Stimulated activated CD4-positive, alpha-beta T cell treated with anti-CD3 and anti-CD28 coated beads, Interleukin-12 subunit alpha, Interleukin-12 subunit beta, amount 100 ng/mL, for 24 hours (primary cell): ENCODE measurements around the gene PRSS56.

Experiments used
- DNase-seq, 2 experiments: peaks; one replicate each; pipeline ENCODE4 v3.0.0-alpha.2; 2020; ENCODE audit warnings: low read depth in 2 of 2

The PRSS56 gene

DNA sequence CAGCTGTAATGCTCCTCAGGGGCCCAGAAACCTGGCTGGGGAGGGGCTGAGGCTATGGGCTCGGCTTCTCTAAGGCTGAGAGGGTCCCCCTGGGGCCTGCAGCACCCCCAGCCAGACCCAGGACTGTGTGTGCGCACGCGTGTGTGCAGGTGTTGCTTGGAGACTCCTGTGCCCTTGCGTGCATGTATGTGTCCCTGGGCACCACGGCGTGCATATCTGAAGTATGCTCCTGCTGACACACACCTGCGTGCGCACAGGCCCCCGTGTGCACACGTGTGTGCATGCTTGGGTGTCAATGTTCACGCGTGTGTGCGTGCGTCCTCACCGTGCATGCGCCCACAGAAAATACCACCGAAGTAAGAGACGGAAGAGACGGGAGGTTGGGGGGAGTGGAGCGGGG is 17.7 kb upstream of the PRSS56 start:
- no peak for DNase-seq

DNA sequence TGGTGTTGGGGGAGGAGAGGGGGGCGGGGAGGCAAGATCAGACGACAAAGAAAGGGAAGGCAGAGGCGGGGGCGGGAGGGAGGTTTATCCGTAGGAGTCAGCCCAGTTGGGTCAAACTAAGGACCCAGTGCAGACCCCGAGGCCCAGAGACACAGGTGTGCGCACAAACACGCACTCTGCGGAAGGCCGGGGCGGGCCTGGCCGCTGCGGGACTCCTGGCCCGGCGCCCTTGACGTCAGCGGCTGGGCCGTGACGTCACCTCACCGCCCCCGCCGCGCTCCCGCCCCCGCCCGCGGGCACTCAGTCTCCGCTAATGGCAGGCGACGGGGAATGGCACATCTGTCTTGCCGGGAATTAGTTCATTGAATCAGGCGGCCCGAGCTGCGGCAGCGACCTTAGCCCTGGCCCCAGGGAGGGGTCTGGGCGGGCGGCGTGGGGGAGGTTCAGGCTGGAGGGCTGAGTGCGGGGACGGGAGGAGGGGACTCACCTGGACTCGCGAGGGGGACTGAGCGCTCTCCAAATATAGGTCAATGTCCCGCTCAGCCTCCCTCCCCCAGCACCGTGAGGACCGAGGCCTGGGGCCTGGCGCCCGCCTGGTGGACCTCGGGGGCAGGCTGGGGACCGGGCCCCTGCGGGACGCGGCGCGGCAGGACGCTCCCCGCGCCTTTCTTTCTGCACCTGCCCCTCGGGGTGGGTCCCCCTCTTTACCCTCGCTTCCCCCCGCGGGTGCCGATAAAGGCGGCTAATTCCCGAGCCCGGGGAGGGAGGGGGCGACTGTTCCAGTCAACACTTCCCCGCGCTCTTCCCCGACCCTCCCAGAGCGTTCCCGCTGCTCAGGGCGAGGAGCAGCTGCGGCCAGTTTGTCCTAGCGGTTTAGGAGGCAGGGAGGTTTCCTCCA is 17.0 kb upstream of the PRSS56 start:
- no peak for DNase-seq

DNA sequence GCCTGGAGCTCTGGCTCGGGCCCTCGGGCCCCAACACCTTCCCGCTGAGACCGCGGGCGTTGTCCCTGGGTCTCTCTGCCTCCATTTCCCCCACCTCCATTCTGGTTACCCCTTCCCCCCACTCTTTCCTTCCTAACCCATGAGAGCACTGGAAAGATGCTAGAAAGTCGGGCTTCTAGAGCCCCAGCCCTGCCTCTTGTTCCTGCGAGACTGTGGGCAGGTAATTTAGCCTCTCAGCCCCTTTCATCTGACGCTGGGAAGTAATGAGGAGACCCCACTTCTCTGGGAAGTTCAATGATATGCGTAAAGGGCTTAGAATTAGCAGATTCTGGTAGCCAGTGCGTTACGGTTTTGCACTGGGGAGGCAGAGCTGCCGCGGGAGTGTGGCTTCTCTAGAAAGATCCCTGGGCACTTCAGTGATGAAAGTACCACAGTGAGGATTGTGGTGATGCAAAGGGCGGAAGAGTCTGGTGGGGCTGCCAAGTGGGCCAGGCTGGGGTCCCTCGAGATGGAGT is 16.3 kb upstream of the PRSS56 start:
- no peak for DNase-seq

DNA sequence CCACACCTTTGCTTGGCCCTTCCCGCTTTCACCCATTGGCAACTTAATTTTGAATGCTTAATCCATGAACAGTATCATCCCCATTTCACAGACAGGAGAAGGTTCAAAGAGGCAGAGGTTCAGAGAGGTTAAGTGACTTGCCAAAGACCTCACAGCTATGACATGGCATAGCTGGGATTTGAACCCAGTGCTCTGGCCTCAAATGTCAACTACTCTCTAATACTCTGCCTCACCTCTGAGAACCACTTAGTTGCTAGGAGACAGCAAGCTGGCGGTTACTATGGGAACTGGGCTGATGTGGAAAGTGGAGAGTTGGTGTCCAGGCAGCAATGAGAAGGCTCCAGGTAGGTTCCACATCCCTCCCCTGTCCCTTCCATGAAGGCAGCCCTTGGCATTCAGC is 15.8 kb upstream of the PRSS56 start:
- no peak for DNase-seq

DNA sequence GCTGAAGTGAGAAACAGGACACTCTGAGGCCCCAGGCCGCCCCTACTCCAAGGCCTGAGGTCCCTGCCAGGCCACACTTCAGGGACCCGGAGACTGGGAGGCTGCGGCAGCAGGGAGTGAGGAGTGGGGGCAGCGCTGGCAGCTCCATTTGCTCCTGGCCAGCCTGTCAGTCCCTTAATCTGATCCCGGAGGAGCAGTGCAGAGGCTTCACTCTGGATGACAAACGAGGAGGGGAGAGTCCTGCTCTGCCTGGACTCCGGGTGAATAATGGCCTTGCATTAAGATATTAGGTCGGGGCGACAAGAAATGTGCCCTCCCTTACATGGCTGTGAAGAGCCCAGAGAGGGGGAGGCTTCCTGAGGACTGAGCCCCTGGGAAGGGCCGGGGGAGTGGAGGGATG is 14.3 kb upstream of the PRSS56 start:
- no peak for DNase-seq

DNA sequence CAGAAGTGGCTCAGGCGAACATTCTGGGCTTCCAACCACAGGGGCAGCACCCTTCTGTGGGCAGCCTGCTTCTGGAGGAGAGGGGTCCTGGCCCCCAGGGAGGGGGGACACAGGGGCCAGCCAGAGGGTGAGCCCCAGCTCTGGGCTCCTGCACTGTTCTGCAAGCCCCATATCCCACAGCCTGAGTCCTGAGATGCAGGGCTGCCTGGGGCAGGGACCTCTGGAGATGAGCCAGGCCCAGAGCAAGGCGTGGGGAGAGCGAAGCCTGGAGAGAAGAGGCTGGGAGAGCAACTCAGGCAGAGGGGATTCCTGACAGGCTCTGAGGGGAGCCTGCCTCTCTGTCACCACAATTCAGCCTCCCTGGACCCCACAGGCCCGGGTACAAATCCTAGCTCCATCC is 13.5 kb upstream of the PRSS56 start:
- DNase-seq, result no peak

DNA sequence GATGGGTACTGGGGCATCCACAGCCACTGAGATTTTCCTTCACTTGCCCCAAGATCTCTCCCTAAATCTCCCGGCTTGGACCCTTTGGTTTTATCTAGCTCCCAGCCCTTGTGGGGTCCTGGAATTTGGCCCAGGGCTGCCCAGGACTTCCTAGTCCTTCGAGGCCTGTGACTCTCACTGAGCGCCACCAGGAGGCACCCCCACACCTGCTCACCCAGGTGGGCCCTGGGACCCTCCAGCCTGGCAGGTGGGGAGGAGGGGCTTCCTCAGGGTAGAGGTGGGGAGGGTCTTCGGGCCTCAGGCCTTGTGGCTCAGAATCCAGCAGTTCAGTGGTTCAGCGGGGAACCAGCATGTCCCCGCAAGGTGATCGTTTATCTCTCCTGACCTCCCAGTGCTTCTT is 11.9 kb upstream of the PRSS56 start:
- DNase-seq, result no peak

DNA sequence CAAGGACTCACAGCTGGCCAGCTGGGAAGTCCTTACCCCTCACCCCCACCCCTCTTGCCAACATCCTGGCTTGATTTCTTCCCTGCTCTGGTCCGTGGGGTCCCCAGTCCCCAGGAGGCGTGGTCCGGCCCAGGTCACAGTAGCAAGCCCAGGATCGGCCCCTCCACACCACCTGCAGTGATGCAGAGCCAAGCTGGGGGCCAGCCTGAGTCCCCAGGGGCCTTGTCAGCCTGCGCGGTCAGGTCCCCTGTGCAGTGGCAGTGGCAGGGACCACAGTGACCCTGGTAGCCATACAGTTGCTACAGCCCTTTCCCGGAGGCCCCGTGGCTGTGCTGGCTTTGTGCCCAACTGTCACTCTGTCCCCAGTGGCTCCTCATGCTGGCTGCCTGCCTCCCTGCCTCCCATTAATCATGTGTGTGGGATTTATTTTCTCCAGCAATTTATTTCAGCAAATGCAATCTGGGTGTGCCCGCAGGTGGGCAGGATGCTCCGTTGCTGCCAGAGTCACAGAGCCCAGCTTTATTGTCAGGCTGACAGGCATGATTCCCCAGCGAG is 8.8 kb upstream of the PRSS56 start:
- no peak for DNase-seq

DNA sequence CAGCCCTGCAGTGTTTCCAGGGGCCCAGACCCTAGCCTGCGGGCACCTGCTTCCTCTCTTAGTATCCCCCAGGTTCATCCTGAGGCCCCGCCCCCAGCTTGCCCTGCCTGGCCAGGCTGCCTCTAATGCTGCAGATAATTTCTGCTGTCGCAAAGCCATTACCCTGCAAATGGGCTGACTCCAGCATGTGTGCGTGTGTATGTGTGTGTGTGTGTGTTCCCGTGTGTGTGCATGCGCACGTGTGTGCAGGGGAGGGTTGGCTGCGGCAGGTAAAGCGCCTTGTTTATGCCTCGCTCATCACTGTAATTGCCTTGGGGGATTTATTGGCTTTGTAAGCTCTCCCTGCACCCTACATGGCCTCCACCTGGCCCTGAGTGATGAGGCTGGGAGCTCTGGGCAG is 7.6 kb upstream of the PRSS56 start:
- no peak for DNase-seq

DNA sequence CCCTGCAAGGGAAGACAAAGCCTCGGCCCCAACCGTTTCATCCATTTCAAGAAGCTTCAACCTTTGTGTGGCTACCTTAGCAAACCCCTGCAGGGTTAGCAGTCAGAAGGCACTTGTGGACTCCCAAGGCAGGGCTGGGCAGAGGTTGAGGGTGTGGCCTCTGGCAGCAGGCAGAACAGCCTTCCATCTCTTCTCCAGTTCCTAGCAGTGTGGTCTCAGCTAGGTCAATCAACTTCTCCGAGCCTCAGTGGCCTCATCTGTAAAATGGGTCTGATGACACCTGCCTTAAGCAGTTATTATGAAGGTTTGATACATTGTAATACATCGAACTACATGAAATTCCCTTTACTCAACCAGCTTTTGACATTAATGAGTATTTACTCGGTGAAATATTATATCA is 6.8 kb upstream of the PRSS56 start:
- DNase-seq, result no peak

DNA sequence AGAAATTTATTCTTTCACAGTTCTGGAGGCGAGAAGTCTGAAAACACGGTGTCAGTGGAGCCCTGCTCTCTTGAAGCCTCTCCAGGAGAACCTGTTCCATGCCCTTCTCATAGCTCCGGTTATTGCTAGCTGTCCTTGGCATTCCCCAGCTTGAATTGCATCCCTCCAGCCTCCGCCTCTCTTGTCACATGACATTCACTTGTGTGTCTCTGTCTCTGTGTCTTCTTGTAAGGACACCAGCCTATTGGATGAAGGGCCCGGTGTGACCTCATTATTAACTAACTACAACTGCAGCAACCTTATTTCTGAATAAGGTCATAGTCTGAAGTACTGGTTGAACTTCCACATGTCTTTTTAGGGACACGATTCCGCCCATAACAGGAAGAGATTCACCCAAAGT is 4.5 kb upstream of the PRSS56 start:
- no peak for DNase-seq

DNA sequence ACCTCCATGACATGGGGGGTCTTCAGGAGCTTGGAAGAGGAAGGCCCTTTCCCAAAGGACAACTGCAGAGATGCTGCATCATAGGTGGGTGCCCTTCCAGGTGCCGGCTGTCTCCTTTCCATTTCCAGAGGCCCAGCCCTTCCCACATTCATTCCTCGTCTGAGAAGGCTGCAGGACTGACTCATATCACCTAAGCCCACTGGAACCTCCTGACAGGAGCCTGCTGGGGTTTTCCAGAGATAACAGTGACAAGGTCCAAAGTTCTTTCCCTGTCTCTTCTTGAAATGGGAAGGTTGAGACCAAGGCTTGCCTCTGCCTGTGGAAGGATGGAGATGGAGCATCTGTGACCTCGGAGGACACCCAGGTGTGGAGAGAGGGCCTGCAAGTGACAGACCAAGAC is 3.6 kb upstream of the PRSS56 start:
- no peak for DNase-seq

DNA sequence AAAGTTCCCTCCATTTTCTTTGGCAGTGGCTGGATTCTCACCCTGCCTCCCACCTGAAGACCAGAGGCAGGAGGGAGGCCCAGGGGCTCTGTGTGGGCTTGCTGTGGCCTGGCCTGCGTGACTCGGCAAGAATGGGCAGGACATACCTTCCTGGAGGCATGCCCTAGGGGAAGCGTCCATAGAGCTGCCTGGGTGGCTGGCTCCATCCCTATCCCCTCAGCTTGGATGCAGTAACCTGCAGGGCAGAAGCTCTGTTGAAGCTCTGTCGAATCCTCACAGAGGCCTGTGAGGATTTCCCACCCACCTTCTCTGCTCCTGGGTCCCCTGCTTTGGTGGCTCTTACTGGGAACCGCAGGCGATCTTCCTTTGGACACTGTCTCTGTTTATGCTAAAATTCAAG is 1.3 kb upstream of the PRSS56 start:
- no peak for DNase-seq

DNA sequence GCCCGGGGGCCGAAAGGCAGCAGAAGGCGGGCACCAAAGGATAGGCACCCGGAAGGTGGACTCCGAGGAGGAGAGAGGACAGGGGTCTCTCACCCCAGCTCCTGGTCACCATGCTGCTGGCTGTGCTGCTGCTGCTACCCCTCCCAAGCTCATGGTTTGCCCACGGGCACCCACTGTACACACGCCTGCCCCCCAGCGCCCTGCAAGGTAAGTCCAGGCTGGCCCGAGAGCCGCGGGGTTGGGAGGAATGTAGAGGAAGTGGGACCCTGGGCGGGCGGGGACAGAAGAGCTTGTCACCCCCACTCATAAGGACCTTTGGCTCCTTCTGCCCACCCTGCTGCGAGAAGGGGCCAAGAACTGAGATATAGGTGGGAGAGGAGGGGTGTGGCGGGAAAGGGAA is 301 bp downstream of the PRSS56 start:
- no peak for DNase-seq

DNA sequence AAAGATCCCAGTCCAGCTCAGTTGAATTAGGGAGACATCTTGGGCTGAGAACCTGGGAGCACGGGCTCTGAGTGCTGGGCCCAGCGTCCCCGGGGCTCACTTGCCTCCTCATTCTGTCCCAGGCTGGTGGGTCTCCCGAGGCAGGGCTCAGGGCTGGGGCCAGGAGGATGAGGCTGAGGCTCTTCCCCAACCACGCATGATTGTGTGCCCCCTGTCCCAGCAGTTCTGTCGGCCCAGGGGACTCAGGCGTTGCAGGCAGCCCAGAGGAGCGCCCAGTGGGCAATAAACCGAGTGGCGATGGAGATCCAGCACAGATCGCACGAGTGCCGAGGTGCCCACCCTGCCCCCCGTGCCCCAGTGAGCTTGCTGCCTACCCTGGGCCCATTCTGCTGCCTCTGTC is 910 bp downstream of the PRSS56 start:
- DNase-seq, result no peak

DNA sequence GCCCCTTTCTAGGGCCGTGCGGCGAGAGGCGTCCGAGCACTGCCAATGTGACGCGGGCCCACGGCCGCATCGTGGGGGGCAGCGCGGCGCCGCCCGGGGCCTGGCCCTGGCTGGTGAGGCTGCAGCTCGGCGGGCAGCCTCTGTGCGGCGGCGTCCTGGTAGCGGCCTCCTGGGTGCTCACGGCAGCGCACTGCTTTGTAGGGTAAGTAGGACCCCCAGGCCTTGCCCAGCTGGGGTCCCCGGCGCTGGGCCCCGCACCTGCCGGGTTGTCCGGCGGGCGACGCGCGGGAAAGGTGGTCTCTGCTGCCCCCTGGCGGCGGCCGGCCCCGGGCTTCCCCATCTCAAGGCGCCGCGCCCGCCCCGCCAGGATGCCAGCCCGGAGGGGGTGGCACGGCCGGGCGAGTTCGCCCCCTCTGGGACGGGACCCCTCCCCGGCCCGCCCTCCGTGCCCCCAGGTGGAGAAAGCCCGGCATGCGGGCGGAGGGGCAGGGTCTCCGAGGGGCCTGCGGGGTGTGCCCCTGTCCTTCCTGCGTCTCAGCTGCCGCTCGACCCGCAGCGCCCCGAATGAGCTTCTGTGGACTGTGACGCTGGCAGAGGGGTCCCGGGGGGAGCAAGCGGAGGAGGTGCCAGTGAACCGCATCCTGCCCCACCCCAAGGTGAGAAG is 1.9 kb downstream of the PRSS56 start:
- DNase-seq, result peak; percentile 31 to 62

DNA sequence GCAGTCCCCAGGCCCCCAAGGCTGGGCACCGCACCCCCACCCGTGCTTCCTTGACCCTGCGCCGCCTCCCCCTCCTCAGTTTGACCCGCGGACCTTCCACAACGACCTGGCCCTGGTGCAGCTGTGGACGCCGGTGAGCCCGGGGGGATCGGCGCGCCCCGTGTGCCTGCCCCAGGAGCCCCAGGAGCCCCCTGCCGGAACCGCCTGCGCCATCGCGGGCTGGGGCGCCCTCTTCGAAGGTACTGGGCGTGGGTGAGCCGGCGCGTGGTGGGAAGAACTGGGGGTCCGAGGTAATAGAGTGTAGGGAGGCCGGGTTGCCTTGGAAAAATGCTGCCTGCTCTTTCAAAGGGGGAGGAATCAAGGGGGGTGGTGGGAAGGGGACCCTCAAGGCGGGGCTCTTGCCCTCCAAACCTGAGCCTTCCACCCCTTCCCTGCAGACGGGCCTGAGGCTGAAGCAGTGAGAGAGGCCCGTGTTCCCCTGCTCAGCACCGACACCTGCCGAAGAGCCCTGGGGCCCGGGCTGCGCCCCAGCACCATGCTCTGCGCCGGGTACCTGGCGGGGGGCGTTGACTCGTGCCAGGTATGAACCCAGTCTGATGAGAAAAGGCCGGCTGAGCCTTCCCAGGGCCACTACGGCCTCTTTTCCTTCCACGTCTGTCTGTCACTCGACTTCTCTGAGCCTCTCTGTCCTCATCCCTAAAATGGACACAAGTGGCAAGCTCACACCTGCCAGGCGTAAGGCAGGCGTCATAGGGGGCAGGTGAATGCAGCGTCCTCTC is 2.6 kb downstream of the PRSS56 start:
- no peak for DNase-seq

DNA sequence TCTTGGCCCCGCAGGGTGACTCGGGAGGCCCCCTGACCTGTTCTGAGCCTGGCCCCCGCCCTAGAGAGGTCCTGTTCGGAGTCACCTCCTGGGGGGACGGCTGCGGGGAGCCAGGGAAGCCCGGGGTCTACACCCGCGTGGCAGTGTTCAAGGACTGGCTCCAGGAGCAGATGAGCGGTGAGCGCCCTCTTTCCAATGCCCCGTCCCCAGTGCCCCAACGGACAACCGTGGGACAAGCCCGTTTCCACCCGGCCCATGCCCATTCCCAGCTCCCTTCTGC is 3.2 kb downstream of the PRSS56 start:
- DNase-seq, result no peak

DNA sequence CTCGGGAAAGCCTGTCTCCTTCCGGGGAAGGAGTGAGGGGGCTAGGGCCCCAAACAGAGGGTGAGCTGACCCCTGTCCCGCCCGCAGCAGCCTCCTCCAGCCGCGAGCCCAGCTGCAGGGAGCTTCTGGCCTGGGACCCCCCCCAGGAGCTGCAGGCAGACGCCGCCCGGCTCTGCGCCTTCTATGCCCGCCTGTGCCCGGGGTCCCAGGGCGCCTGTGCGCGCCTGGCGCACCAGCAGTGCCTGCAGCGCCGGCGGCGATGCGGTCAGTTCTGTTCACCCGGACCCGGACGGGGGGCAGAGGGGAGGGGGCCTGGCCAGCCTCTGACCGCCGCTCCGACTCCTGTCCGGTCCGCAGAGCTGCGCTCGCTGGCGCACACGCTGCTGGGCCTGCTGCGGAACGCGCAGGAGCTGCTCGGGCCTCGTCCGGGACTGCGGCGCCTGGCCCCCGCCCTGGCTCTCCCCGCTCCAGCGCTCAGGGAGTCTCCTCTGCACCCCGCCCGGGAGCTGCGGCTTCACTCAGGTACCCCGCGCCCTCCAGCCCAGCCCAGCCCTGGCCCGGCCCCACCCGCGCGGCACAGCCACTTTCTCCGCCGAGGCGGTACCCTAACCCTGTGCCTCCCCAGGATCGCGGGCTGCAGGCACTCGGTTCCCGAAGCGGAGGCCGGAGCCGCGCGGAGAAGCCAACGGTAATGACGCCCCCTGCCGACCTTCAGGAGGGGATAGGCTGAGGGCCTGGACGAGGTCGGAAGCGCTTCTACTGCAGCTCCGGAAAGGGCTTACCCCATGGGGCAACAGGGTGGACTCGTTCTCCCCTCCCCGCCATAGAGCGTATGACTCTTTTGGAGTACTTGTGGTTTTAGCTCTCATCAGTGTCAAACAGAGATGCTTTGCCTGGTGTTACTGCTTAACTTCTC is 3.8 kb downstream of the PRSS56 start:
- DNase-seq, result peak in 1 of 2 experiments; percentile 43

DNA sequence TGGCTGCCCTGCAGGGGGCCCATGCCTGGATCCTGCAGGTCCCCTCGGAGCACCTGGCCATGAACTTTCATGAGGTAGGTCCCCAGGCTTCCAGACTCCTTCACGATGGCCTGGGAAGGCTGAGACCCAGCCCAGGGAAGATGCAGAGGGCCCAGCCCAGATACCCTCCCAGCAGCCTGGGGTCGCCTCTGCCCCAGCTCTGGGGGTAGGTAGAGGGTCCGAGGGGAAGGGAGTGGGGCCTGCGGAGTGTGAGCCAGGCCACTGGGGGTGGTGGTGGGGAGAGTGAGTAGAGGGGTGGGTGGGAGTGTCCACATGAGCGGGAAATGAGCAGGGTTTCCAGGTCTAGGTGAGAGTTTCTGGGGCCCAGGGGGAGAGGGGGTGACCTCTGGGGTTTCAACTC is 4.6 kb downstream of the PRSS56 start:
- no peak for DNase-seq

DNA sequence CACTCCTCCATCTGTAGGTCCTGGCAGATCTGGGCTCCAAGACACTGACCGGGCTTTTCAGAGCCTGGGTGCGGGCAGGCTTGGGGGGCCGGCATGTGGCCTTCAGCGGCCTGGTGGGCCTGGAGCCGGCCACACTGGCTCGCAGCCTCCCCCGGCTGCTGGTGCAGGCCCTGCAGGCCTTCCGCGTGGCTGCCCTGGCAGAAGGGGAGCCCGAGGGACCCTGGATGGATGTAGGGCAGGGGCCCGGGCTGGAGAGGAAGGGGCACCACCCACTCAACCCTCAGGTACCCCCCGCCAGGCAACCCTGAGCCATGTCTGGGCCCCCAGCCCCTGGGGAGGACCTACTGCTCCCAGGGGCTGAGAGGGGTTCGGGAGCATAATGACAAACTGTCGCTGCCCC is 5.0 kb downstream of the PRSS56 start:
- DNase-seq, result no peak
